IMR-90 (cell line): ENCODE measurements around the gene WNT10A.

Source experiments
- CEBPB ChIP-seq: IDR thresholded peaks from 2 replicates; pipeline ENCODE4 v1.6.1; 2012; ENCODE audit warnings: low read depth, low read length, improper control_type of control experiment
- FOS ChIP-seq: fragments of 150-350 bp; IDR thresholded peaks from 2 replicates; pipeline ENCODE4 v1.6.1; 2016; ENCODE audit warnings: low read depth, low read length
- POLR2A ChIP-seq: IDR thresholded peaks from 2 replicates; pipeline ENCODE4 v1.6.1; 2012; ENCODE audit warnings: mild to moderate bottlenecking, low read depth, low read length
- TF ChIP-seq, protein P1 (sequence below): conservative IDR thresholded peaks from 2 replicates; pipeline ENCODE4 v1.5.1; 2012; ENCODE audit warnings: mild to moderate bottlenecking, low read depth, low read length, improper control_type of control experiment
- TF ChIP-seq, protein P2 (sequence below): fragments of 150-350 bp; IDR thresholded peaks from 2 replicates; pipeline ENCODE4 v1.6.1; 2017; ENCODE audit warnings: mild to moderate bottlenecking, antibody characterized with exemption, low read length, low read depth

DNA sequence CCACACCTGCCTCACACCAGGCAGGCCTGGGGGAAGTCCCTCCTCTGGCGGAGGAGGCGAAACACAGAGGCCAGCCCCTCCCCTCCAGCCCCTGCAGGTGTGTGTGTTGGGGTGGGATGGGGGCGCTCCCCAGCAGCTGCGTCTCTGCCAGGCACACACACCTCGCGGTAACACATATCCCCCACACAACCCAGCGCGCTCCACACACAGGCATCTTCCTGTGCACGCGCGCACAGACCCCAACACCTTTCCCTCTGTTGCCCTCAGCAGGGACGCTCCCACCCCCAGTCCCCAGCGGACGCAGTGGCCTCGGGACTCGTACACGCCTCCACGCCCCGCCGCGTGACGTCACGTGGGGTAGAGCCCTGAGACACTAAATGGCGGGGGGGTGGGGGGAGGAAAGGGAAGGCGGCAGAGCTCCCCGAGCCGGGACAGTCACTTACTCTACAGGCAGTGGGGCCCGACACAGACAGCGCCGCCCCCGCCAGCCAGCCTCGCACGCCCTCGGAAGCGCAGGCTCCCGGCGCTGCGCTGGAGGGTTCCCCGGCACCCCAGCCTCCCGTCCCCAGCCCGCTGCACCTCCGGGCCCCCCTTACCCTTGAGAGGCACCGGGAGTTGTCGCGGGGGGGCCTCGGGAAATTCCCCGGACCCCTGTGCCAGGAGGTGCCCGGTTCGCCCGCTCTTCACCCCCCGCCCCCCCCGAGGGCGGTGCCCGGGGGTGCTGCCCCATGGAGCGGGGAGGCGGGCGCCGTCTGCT lies at the start of gene WNT10A:
- TF ChIP-seq, protein P1, sequence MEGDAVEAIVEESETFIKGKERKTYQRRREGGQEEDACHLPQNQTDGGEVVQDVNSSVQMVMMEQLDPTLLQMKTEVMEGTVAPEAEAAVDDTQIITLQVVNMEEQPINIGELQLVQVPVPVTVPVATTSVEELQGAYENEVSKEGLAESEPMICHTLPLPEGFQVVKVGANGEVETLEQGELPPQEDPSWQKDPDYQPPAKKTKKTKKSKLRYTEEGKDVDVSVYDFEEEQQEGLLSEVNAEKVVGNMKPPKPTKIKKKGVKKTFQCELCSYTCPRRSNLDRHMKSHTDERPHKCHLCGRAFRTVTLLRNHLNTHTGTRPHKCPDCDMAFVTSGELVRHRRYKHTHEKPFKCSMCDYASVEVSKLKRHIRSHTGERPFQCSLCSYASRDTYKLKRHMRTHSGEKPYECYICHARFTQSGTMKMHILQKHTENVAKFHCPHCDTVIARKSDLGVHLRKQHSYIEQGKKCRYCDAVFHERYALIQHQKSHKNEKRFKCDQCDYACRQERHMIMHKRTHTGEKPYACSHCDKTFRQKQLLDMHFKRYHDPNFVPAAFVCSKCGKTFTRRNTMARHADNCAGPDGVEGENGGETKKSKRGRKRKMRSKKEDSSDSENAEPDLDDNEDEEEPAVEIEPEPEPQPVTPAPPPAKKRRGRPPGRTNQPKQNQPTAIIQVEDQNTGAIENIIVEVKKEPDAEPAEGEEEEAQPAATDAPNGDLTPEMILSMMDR = no peak
- TF ChIP-seq, protein P2, sequence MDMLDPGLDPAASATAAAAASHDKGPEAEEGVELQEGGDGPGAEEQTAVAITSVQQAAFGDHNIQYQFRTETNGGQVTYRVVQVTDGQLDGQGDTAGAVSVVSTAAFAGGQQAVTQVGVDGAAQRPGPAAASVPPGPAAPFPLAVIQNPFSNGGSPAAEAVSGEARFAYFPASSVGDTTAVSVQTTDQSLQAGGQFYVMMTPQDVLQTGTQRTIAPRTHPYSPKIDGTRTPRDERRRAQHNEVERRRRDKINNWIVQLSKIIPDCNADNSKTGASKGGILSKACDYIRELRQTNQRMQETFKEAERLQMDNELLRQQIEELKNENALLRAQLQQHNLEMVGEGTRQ = no peak
- TF ChIP-seq POLR2A (no peak), FOS (no peak), CEBPB (no peak)
